Epidermal melanocyte (primary cell): ENCODE results near the gene FBXW5.

Source experiments
- DNase-seq: peaks from one replicate; pipeline ENCODE4 v3.0.0; 2011; ENCODE audit warnings: low spot score; ENCODE audit not compliant: insufficient read length

Gene FBXW5

DNA sequence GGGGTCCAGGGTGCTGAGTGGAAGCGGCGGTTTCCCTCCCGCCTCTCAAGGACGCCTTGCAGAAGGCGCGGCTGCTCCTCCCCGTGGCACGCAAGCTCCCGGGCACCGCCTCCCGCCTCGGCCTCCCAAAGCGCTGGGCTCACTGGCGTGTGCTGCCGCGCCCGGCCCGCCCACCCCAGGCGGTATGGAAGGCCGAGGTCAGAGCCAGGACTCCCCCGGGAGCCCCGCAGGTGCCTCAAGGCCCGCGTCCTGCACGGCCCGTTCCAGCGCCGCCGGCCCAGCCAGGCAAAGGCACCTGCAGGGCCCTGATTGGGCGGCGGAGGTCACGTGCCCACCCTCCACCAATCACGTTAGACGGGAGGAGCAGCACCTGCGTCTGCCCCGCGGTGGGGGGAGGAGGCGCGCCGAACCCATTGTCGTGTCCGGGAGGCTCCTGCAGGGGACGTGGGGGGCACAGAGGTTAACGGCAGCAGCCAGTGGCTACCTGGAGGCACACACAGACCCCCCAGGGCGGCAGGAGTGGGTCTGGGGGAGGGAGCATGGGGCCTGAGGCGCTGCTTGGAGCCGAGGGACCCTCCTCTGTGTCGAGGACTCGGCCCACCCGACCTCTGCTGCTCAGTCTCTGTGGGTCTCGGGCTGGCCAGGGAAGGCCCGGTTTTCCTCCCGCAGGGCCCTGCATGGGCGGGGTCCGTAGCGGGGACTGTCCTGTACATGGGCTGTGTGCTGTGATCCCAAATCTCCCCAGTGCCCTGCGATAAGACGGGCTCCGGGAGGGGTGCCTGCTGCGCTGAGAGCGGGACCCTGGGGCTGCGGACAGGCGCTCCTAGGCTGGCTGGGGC lies 5.5 kb upstream of the FBXW5 start:
- DNase-seq = peak; percentile 99

DNA sequence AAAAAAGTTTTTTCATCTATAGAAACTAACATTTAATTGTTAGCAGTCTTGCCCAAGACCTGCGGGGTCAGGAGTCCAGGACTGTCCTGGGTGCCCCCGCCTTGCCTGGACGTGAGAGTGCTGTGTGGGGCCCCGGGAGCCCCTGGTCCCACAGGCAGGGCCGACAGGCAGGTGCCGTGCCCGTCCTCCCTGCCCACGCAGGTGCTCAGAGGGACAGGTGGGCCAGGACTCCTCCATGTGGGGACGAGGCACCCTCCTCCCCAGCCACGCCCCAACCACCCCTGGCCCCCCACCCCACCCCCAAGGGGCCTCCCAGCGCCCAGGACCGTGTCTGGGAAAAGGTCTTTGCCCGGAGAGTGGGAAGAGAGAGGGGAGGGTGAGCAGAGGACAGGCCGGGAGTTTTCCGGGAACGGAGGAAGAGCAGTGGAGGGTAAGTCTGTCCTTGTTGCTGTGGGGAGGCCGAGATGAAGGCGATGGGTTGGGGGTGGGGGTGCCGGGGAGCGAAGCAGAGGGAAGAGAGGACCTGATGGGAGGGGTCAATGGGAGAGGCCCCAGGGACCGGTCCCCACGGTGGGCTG lies 4.8 kb upstream of the FBXW5 start:
- no peak for DNase-seq

DNA sequence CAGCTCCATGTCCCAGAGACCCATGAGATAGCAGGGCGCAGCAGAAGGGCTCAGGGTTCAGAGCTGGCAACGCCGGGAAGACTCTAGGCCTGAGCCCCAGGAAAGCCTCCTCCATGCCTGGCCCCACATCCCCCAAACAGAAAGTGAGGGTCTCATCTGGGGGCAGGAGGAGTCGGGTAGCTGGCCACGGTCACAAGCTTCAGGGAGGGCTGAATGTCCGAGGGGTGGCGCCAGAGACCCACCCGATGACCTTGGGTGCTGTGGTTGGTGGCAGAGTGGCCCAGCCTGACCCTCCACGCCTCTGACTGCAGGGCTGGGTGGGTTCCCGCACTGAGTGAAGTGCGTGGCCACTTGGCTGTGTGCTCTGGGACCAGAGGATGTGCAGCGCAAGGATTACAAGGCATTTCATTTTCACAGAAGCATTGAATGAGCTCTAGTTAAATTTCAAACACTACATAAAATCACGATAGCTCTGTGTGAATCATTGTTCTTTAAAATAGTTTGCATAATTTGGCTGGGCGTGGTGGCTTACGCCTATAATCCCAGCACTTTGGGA lies 3.5 kb upstream of the FBXW5 start:
- no peak for DNase-seq

DNA sequence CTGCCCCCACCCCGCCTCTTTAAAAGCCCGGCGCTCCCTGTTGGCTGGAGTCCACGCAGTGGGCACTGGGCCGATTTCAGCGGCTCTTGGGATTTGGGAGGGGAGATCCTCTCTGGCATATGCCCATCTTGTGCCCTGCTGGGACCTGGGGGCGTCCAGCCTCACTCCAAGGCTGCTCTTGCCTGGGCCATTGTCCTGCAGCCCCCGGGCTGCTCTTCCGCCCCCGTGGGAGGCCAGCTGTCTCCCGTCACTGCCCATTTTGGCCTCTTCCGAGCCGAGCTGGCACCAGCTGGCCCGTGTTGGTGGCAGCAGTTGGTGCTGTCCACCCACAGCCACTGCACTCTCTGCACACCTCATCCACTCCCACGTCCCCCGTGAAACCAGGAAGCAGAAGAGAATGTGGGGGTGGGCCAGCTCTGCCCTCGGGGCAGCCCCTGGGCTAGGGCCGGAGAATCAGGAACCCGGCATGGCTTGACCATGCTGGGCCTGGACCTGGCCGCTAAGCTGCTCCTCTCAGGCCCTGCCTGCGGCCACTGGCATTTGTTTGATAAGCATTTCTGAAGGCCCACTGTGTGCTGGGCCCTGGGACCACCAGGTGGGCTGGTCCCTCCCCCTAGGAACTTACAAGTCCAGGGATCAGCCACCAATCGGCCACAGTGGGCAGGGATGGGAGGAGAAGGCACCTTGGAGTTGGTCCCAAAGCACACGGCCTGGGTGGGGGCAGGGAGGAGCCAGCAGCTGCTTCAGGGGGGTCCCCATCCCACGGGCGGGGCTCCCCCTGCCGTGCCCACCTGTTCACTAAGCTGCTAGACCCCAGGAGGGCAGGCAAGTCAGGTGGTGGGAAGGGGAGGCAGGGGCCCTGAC lies 2.7 kb upstream of the FBXW5 start:
- no peak for DNase-seq

DNA sequence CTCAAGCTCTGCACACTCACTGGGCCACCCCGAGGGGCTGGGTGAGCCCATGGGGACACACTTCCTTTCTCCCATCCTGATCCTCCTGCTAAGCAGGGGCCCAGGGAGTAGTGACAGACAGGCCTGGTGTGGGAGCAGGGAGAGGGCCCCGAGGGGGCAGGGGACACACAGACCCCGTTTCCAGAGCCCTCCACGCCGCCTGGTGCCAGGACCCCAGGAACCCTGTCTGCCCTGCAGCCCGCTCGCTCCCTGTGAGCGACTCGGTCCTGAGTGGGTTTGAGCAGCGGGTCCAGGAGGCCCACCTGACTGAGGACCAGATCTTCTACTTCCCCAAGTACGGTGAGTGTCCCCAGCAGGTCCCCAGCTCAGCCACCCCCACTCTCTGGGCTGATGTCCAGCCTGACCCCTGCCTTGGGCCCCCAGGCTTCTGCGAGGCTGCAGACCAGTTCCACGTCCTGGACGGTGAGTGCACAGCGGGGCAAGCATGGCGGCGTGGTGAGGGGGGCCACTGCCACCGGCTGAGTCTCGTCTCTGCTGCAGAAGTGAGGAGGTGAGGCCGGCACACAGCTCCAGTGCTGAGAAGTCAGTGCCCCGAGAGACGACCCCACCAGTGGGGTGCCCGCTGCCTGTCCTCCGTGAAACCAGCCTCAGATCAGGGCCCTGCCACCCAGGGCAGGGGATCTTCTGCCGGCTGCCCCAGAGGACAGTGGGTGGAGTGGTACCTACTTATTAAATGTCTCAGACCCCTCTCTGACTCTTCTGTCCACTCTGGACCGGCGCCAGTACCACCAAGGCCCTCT lies 1.9 kb upstream of the FBXW5 start:
- DNase-seq = no peak

DNA sequence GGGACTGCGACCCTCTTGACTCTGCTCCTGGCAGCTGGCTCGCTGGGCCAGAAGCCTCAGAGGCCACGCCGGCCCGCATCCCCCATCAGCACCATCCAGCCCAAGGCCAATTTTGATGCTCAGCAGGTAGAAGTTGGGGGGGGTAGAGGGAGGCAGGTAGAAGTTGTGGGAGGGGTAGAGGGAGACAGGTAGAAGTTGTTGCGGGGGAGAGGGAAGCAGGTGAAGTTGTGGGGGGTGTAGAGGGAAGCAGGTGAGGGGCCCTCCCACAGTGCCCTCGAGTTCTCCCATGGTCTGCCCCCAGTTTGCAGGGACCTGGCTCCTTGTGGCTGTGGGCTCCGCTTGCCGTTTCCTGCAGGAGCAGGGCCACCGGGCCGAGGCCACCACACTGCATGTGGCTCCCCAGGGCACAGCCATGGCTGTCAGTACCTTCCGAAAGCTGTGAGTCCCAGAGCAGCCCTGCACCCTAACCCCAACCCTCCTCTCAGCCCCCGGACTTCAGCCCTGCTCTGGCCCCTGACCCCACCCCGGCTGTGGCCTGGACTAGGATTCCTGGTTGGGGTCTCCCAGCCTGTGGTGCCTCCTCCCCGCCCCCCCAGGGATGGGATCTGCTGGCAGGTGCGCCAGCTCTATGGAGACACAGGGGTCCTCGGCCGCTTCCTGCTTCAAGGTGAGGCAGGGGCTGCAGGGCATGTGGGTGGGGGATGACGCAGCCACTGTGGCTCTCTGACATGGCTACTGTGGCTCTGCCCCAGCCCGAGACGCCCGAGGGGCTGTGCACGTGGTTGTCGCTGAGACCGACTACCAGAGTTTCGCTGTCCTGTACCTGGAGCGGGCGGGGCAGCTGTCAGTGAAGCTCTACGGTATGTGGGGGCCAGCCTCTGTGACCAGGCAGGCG lies 1.0 kb upstream of the FBXW5 start:
- DNase-seq = no peak

DNA sequence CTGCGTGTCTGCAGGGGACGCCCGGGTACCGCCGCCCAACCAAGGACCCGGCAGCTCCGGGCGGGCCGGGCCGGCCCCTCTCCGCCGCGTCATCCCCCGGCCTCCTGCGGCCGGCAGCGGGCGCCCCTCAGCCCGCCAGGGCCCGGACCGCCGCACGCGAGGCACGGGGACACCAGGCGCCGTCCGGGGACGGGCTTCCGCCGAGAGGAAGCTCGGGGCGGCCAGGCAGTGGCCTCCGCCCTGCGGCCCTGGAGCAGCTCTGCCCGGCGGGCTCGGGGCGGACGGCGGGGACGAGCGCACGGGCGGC lies 373 bp downstream of the FBXW5 start:
- peak; percentile 78 for DNase-seq

DNA sequence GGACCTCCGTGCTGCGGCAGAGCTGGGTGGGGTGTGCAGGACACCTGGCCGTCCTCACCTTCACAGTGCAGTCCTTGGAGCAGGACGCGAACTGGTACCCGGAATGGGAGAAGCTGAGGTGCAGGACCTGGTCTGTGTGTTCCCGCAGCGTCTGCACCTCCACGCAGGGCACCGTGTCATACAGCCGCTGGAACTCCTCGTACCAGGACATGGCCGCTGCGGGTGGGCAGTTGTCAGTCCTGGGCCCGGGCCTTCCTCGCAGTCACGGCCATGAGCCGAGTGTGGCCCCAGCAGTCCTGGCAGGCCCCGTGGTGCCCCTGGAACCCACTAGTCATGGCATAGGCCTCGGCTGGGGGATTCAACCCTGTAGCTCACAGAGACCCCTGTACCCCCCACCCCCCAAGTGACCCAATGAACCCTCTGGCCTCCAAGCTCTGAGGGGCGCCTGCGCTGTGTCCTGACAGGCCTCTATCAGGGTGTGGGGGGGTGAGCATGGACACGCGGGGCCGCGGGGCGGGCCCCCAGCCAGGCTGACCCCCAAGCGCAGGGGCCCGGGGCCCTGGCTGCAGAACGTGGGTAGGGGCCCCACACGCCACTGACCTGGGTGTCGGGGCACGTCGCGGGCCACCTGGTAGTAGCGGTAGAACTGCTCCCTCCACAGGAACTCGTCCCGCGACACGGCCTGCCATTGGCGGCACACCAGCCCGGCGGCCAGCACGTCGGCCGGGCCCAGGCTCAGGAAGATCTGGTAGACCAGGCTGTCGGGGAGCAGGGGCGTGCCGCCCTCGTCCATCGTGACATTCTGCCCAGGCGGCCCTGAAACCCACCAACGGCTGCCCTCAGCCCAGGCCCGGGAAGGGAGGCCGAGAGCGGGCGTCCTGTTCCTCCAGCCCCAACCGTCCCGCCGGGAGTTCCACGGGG lies 987 bp downstream of the FBXW5 start:
- peak; percentile 68 for DNase-seq

DNA sequence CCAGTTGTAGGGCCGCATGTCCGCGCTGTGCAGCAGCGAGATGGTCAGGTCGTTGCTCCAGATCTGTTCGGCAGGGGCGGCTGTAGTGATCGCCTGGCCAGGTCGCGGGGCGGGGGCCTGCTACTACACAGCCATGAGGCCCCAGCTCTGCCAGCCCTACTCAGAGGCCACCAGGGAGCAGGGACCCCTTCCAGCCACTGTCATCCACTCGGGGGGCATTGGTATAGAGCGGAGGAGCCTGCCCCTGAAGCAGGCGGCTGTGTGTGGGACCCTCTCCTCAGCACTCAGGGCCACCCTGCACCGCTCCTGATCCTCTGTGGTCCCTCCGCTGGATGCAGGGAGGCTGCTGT lies 1.7 kb downstream of the FBXW5 start:
- no peak for DNase-seq

DNA sequence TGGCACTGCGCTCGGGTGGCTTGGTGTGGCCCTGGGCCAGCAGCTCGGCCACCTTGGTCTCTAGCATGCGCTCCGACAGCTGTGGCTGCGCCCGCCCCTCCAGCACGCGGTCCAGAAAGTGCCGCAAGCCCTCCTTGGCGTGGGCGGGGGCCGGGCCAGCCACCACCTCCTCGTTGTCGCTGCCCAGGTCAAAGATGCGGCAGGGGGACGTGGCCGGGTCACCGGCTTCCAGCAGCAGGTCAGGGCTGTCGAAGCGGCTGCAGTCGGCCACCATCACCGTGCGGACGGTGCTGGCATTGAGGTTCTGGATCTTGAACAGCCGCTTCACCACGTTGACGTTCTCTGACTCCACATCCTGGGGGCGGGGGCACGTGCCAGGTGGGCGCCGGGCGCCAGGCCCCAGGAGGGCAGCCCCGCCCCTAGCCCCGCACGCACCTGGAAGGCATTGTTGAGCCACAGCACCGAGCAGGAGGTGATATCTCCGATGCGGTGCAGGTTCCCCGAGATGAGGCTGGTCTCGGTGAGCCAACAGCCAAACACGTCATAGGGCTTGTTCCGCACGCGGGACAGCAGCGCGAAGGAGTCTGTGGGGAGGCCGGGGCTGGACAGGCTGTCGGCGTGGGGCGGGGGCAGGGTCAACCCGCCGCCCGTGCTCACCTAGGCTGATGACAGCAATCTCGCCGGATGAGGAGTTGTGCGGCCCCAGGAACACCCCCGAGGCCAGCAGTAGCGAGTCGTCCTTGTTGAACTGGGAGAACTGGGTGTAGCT lies 2.2 kb downstream of the FBXW5 start:
- DNase-seq = no peak

DNA sequence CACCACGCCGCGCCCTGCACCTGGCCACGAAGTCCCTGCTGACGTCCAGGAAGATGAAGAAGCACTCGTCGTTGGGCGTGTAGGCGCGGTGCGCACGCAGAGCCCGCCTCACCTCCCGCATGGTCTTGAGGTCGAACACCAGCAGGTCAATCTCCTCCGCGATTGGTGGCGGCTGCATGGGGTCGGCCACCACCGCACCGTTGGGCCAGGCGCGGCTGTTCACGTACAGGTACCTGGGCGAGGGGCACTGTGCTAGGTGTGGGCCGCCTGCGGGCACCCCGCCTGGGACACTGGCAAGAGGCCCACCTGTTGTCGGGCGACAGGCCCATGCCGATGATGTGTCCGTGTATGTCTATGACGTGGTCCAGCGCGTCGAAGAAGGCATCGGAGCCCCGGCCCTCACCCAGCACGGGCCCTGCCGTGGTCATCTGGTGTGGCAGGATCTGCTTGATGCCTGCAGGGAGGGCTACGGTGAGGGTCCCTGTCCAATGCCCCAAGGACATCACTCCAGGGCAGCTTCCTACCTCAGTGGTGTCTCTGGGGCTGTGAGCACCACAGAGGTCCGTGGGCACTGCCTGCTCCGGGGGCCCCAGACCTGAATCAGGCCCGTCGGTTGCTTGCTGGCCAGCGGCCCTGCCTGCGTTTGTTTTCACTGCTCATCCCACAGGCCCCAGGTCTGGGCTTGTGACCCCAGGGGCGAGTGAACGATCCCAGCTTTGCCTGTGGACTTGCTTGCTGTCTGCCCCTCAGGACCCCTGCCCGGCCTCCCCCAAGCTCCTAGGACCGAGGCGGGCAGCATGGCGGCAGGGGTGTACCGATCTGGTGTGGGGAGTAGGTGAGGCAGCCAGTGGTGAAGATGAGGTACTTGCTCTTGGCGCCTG lies 3.1 kb downstream of the FBXW5 start:
- no peak for DNase-seq

DNA sequence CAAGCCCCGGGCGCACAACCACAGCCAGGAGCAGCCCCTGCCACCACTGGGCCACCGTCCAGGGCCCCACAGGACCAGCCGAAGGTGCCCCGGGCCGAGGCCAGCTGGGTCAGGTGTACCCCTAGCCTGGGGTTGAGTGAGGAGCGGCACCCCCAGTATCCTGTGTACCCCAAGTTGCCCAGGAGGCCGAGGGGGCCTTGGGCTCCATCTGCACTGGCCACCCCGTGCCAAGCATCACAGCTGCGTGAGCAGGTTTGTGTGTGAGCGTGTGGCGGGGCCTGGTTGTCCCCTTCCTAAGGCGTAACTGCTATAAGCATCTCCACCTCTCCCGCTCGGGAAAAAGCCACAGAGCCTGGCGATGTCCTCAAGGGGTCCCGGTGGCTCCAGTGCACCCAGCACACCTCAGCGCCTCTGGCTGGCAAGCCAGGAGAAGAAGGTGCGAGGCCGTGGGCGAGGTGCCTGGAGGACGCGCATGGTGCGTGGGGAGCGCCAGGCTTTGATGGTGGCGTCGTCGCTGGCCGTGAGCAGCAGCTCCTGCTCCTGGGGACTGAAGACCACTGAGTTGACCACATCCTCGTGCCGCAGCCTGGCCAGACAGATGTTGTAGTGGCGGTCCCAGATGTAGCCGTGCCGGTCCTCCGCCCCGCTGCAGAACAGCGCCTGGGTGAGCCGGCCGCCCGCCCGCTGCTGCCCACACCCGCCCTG lies 3.9 kb downstream of the FBXW5 start:
- no peak for DNase-seq

DNA sequence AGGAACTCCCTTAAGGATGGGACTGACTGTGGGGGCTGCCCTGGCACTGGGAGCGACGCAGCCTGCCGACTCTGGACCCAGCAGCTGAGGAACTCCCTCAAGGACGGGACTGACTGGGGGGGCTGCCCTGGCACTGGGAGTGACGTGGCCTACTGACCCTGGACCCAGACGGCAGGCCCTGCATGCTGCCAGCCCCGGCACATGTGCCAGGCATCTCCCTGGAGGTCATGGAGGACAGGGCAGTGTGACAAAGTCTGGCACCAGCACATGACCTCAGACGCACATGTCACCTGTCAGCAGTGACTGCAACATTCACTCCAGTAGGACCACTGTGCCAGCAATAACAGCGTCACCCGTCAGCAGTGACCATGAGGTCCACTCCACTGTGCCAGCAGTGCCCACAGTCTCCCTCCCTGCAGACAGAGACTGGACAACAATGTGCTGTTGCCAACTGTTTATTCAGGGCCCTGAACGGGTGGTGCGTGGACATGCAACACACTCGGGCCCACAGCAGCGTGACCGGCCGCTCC lies 4.5 kb downstream of the FBXW5 start:
- no peak for DNase-seq

DNA sequence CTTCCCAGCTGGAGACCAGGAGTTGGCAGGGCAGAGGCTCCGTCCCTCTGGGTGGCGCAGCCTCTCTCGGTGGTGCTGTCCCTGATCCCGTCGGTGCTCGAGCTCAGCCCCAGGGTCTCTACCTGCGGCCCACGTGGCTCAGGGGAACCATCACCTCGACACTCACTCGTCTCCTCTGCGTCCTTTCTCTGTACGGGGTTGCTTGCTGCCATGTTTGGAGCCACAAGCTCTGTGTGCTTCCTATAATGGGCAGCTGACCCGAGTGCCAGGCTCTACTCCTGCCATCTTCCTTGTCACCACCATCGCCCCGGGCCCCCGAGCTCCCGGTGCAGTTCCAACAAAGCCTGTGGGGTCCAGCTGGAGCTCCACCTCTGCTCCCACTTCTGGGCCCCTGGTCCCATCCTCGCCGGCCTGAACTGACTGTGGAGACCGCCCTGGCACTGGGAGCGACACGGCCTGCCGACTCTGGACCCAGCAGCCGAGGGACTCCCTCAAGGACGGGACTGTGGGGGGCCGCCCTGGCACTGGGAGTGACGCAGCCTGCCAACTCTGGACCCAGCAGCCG lies 5.0 kb downstream of the FBXW5 start:
- DNase-seq = no peak

DNA sequence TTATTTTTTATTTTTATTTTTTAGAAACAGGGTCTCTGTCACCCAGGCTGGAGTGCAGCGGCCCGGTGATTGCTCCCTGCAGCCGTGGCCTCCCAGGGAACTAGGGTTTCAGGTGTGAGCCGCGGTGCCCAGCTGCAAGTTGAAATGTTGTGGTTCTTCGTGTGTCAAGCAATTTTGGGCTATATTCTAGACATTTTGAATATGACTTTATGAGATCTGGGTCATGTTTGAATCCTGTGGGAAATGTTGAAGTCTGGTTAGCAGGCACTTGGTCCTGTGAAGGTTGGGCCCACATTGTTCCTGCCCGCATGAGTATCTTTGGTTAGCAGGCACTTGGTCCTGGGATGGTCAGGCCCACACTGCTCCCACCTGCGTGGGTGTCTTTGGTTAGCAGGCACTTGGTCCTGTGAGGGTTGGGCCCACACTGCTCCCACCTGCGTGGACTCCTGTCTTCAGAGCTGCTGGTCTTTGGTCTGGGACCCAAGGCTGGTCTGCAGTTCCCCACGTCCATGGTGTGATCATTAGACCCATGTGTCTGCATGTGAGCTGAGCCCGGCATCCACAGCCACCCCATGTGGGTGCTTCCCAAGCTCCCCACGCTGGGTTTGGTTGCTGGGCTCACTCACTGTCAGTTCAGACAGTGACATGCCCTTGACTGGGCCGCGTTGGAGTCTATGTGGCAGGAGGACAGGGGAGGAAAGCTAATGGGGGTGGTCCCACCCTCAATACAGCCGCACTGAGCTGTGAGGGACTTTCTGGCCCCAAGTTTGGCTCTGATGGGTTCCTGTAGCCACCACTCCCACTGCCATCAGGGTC lies 7.1 kb downstream of the FBXW5 start:
- DNase-seq = no peak
